Tibial nerve (tissue), 4 donors: Measurements from ENCODE around the gene KRT72.

Experiments used
- EP300 ChIP-seq, 2 donors: sonication (generic); formaldehyde crosslinking; IDR thresholded peaks; one replicate each; pipeline ENCODE4 v1.6.1; 2017; ENCODE audit warnings: antibody characterized with exemption in 2 of 2, mild to moderate bottlenecking in 1 of 2
- POLR2A ChIP-seq, 2 donors: fragments of 450-650 bp; IDR thresholded peaks; one replicate each; pipeline ENCODE4 v1.6.1; 2017; ENCODE audit warnings: antibody characterized with exemption in 2 of 2, mild to moderate bottlenecking in 2 of 2, moderate library complexity in 2 of 2
- TF ChIP-seq, protein P1 (sequence below), 5 experiments: fragments of 200-600 bp in 3 of 5; fragments of 450-650 bp in 2 of 5; sonication (generic) in 3 of 5; IDR thresholded peaks; one replicate each; pipeline ENCODE4 v1.5.1; 2016 to 2019; ENCODE audit warnings: antibody characterized with exemption in 5 of 5, mild to moderate bottlenecking in 3 of 5, moderate library complexity in 2 of 5

DNA sequence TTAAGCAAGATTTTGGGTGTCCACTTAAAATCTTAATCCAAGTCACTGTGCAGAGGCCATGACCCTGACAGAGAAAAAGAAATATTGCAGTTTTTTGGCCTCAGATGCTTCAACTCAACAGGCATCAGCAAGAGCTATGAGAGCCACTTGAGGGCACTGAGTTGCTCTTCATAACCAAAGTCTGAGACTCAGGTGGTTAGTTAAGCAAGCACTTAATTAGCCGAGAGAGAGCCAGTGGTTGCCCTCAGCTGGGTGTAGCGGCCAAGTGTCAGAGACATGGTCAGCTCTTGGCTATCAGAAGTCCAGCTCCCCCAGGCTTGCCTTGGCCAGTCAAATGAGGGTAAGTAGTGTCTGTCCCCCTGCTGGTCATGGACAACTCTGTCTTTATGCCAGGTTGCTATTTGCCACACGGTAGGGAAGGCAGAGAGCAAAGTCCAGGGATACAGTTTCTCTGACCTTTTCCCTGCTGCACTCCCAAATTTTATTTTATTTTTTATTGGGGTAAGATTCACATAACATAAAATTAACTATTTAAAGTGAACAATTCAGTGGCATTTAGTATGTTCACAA is 39.3 kb downstream of the KRT72 start:
- TF ChIP-seq, protein P1, sequence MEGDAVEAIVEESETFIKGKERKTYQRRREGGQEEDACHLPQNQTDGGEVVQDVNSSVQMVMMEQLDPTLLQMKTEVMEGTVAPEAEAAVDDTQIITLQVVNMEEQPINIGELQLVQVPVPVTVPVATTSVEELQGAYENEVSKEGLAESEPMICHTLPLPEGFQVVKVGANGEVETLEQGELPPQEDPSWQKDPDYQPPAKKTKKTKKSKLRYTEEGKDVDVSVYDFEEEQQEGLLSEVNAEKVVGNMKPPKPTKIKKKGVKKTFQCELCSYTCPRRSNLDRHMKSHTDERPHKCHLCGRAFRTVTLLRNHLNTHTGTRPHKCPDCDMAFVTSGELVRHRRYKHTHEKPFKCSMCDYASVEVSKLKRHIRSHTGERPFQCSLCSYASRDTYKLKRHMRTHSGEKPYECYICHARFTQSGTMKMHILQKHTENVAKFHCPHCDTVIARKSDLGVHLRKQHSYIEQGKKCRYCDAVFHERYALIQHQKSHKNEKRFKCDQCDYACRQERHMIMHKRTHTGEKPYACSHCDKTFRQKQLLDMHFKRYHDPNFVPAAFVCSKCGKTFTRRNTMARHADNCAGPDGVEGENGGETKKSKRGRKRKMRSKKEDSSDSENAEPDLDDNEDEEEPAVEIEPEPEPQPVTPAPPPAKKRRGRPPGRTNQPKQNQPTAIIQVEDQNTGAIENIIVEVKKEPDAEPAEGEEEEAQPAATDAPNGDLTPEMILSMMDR (IDR thresholded peaks at IDR 0.05): peak in 2 of 5 experiments; percentile 7 to 14
- no peak for TF ChIP-seq POLR2A (IDR thresholded peaks at IDR 0.05)
- no peak for TF ChIP-seq EP300 (IDR thresholded peaks at IDR 0.05)
